Cardiac muscle cell (in vitro differentiated cells and primary cell): ENCODE data around the gene FCRLA. TPM values are rescaled to one million over a fixed set of nuclear protein-coding genes. Genes with fewer than 3 reads are reported as not detected.
A peak's percentile ranks its signal among the peaks of the same experiment; 100 is the strongest.

ENCODE experiments used
- DNase-seq, 2 donors: peaks; one replicate each; pipeline versions ENCODE4 v3.0.0 to v3.0.0-alpha.2; 2010 to 2017; ENCODE audit warnings: low read depth in 1 of 2, low spot score in 1 of 2
- H3K27ac ChIP-seq: fragments of 200-600 bp; sonication (generic); 2 replicates; pipeline ENCODE4 v1.5.1; 2016
- H3K27me3 ChIP-seq: fragments of 200-600 bp; sonication (generic); 2 replicates; pipeline ENCODE4 v1.6.0; 2016; ENCODE audit warnings: control low read depth
- H3K36me3 ChIP-seq: fragments of 200-600 bp; sonication (generic); 2 replicates; pipeline ENCODE4 v1.5.1; 2016; ENCODE audit warnings: control low read depth
- H3K4me1 ChIP-seq: fragments of 200-600 bp; sonication (generic); 2 replicates; pipeline ENCODE4 v1.8.1; 2017; ENCODE audit warnings: low read depth, mild to moderate bottlenecking, mixed run types
- H3K4me3 ChIP-seq: fragments of 200-600 bp; sonication (generic); 2 replicates; pipeline ENCODE4 v1.5.1; 2016; ENCODE audit warnings: mild to moderate bottlenecking
- H3K9me3 ChIP-seq: fragments of 200-600 bp; sonication (generic); 2 replicates; pipeline ENCODE4 v1.5.1; 2017; ENCODE audit warnings: low read depth, mild to moderate bottlenecking, control low read depth
- polyA plus RNA-seq: library from polyadenylated mRNA; unstranded; fragments of >200 nt; fragmentation: Nextera tagmentation; extraction: Ambion mirVana; gene quantifications from 2 replicates; pipeline ENCODE4 v1.2.1, GENCODE V29; 2016
- total RNA-seq: library from RNA; depleted of rRNA; stranded (reverse); fragments of >200 nt; gene quantifications from 2 replicates; pipeline ENCODE4 v1.2.3, GENCODE V29; 2016
- TF ChIP-seq, protein P1 (sequence below): IDR thresholded peaks from 2 replicates; pipeline ENCODE4 v1.5.1; 2012; ENCODE audit warnings: low read depth, mild to moderate bottlenecking, low read length

The FCRLA gene
- total and polyA plus RNA-seq, 2 experiments from 2014 or later: not detected

DNA sequence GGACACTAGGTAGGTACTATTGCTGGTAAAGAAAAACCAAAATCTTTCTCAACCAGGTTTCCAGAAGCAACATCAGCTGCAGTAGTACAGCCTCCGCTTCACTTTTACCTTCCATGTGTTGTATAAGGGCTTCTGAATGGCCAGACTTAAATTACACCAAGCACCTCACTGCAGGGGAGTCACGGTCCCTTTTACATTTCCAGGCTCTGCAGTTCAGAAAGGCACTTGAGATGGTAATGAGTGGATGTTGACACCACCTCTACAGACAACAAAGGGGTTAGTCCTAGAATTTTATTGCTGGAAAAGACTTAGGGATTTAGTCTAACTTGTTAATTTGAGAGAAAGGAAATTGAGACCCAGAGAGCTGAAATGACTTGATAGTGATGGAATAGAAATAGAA, 30.6 kb downstream of the FCRLA start:
- Histone ChIP-seq H3K27ac (no peak overlapping the region), H3K4me3 (no peak overlapping the region), H3K36me3 (no peaks in the 10 kb centered on the region), H3K4me1 (no peaks in the 10 kb centered on the region), H3K27me3 (peaks cover 1% of the 10 kb centered on the region), H3K9me3 (no peaks in the 10 kb centered on the region)
- DNase-seq: no peak
- TF ChIP-seq, protein P1, sequence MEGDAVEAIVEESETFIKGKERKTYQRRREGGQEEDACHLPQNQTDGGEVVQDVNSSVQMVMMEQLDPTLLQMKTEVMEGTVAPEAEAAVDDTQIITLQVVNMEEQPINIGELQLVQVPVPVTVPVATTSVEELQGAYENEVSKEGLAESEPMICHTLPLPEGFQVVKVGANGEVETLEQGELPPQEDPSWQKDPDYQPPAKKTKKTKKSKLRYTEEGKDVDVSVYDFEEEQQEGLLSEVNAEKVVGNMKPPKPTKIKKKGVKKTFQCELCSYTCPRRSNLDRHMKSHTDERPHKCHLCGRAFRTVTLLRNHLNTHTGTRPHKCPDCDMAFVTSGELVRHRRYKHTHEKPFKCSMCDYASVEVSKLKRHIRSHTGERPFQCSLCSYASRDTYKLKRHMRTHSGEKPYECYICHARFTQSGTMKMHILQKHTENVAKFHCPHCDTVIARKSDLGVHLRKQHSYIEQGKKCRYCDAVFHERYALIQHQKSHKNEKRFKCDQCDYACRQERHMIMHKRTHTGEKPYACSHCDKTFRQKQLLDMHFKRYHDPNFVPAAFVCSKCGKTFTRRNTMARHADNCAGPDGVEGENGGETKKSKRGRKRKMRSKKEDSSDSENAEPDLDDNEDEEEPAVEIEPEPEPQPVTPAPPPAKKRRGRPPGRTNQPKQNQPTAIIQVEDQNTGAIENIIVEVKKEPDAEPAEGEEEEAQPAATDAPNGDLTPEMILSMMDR: no peak

DNA sequence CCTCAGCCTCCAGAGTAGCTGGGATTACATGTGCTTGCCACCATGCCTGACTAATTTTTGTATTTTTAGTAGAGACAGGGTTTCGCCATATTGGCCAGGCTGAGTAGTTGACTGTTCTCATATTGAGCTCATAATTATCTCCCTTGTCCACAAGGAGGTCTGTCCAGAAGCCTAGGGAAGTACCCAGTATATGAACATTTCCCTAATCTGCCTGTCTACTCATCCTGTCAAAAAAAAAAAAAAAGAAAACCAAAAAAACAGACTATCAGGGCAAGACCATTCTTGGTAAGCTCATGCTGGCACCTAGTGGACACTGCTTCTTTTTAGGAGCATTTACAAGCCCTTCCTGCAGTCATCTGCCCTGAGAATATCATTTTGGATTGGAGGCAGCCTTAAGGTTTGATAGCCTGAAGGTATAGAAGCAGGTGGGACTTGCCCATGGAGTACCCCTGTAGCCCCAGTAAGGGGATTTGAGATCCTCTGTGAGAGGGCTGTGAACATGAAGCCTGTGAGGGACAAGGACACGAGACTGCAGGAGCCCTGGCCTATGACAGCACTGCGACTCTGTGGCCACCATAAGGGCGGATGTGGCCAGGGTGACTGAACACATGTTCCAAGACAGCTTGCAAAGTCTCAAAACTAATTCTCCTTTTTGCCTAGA, 31.7 kb downstream of the FCRLA start:
- peak; percentile 49 to 85 for DNase-seq
- TF ChIP-seq, protein P1: peak; percentile 66

DNA sequence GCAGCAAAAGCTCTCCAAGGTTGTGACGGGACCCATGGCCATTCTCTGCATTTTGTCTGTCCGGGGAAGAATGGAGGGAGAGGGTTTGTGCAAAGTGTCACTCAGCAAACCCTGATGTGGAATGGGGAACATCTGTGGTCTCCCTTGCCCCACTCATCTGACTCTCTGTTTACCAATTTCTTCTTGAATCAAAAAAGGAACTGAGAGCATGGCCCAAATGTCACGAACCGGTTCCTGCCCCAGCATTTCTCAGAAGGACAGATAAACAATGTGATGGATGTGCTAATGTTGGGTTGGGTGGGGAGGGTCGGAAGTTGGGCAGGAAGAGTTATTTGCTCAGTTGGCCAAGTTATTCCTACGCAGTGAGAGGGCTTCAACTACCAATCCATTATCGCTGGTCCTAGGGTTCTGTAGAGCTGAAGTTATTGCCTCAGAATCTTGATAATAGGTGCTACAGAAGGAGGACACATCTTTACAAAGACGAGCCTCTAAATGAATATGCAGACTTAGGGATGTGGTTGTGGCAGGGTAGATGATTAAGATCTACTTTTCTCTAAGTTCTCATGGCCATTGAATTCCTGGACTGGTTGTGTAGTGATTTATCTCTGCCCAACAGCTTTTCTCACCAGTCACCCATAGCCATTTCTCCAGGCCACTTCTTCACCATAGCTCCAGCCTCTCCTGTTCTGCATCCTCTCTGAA, 33.0 kb downstream of the FCRLA start:
- H3K36me3 ChIP-seq: no peaks in the 10 kb centered on the region
- no peak overlapping the region for H3K27ac ChIP-seq
- no peak overlapping the region for H3K4me3 ChIP-seq
- DNase-seq: no peak
- no peaks in the 10 kb centered on the region for H3K4me1 ChIP-seq
- TF ChIP-seq, protein P1: no peak
- peaks cover 8% of the 10 kb centered on the region for H3K27me3 ChIP-seq
- H3K9me3 ChIP-seq: no peaks in the 10 kb centered on the region

More for the DNA sequence above, 31.7 kb downstream of the FCRLA start:
- H3K4me3 ChIP-seq: no peak overlapping the region
- no peaks in the 10 kb centered on the region for H3K9me3 ChIP-seq
- H3K4me1 ChIP-seq: no peaks in the 10 kb centered on the region
- no peaks in the 10 kb centered on the region for H3K36me3 ChIP-seq
- H3K27ac ChIP-seq: no peak overlapping the region
- H3K27me3 ChIP-seq: peaks cover 7% of the 10 kb centered on the region

DNA sequence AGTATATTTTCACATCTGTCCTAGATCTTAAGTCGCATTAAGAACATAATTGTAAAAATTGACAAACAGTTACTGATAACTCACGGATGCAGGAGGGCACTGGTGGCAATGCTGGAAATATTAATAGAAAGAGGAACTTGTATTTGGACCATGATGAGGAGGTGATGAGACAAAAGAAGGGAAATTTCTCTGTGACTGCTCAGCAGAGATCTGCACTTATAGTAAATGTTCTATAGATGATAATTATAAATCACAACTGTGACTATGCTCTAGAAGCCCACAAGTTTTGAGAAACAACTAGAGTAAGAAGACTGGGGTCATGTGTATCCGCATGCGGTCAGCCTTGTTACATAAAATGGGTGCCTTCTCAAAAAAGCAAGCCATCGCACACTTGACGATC, 33.9 kb downstream of the FCRLA start:
- H3K27me3 ChIP-seq: peaks cover 8% of the 10 kb centered on the region
- H3K27ac ChIP-seq: no peak overlapping the region
- H3K9me3 ChIP-seq: no peaks in the 10 kb centered on the region
- TF ChIP-seq, protein P1: no peak
- no peak overlapping the region for H3K4me3 ChIP-seq
- no peak for DNase-seq
- H3K36me3 ChIP-seq: no peaks in the 10 kb centered on the region
- H3K4me1 ChIP-seq: no peaks in the 10 kb centered on the region

DNA sequence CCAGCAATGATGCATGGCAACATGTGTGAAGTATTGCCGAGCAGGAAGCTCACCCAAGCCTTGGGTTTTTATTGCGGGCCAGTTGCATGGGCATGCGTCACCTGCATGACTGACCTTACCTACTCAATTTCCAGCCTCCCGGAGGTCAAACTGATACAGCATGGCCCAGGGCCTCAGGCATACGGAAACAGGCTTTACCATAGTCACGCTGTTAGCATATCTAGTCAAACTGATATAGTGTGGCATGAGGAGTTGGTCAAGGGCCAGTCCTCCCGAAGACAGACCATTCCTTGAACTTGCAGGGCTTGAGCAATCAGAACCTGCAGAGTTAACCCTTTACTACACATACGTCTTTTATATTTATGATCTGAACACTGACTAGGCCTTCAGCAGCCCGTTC, 36.2 kb downstream of the FCRLA start:
- Histone ChIP-seq H3K4me1 (no peaks in the 10 kb centered on the region), H3K27ac (no peak overlapping the region), H3K4me3 (no peak overlapping the region), H3K36me3 (no peaks in the 10 kb centered on the region), H3K9me3 (no peaks in the 10 kb centered on the region), H3K27me3 (peaks cover 8% of the 10 kb centered on the region)
- DNase-seq: peak in 1 of 2 donors; percentile 69
- TF ChIP-seq, protein P1: no peak
